ENCODE results near the gene MAPKAP1. TPM values are rescaled to one million over a fixed set of nuclear protein-coding genes. Genes with fewer than 3 reads are reported as not detected.
"Not testable (repeated sequence)": the region's sequence is repeated elsewhere in the genome, so short reads cannot be mapped to it uniquely, and the experiment has no call there.

Gene MAPKAP1
- total RNA-seq, 1 donor from 2014 or later = 49.6 TPM

DNA sequence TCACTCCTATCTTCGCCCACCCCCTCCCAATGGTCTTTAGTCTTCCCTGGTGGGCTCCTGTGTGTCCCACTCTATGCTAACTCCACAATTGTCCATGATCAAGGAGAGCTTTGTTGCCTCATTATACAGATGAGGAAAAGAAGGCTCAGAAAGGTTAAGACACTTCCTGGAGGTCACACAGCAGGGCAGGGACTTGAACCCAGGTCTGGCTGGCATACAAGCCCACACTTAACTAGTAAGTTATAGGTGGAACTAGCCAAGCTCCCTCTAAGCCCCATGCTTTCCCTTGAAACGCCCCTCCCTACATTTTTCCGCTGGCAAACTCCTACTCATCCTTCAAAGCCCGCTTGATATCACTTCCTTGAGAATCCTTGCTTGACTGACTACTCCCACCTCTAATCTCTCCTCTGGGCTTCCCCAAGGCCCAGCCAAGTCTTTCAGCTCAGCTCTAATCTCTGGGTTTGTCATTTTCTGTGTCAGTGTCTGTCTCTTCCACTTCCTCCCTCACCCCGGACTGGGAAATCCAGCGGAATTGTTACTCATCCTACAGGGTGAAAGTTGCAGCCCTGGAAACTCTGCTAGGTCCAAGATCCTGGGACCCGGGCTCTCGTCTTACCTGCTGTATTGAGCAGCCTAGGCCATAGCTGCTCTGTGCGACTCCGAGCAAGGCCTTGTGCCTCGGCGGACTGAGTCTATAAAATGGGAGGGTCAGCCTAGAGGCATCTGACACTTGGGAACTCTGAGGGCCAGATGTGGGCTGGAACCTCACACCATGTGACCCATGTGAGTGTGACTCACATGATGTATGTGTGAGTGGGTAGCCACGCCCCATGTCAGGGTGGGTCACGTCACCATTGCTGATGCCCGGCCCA is 300.8 kb downstream of the MAPKAP1 start:
- Histone ChIP-seq H3K4me1 (peaks cover 2 to 4% of the 10 kb centered on the region in 2 donors), H3K27me3 (peaks cover 5% of the 10 kb centered on the region), H3K9me3 (no peaks in the 10 kb centered on the region), H3K4me3 (no peak overlapping the region), H3K36me3 (no peaks in the 10 kb centered on the region), H3K27ac (no peak overlapping the region)
- intact Hi-C loops (cut with DNase I) = loop anchor here (10.0 kb wide), 1 partner anchor 1089 kb away; no protein-coding TSS in a partner anchor
- DNase-seq (ENCODE audit: low spot score in 2 of 2) = no peak
- TF ChIP-seq, protein P1, sequence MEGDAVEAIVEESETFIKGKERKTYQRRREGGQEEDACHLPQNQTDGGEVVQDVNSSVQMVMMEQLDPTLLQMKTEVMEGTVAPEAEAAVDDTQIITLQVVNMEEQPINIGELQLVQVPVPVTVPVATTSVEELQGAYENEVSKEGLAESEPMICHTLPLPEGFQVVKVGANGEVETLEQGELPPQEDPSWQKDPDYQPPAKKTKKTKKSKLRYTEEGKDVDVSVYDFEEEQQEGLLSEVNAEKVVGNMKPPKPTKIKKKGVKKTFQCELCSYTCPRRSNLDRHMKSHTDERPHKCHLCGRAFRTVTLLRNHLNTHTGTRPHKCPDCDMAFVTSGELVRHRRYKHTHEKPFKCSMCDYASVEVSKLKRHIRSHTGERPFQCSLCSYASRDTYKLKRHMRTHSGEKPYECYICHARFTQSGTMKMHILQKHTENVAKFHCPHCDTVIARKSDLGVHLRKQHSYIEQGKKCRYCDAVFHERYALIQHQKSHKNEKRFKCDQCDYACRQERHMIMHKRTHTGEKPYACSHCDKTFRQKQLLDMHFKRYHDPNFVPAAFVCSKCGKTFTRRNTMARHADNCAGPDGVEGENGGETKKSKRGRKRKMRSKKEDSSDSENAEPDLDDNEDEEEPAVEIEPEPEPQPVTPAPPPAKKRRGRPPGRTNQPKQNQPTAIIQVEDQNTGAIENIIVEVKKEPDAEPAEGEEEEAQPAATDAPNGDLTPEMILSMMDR (IDR thresholded peaks at IDR 0.05) = no peak

GRCh38 chr9:125404733-125405132 is 302.3 kb downstream of the MAPKAP1 start:
- no peaks in the 10 kb centered on the region for H3K36me3 ChIP-seq
- peaks cover 5% of the 10 kb centered on the region for H3K27me3 ChIP-seq
- no peak for DNase-seq (ENCODE audit: low spot score in 2 of 2)
- H3K27ac ChIP-seq = no peak overlapping the region
- intact Hi-C loops (cut with DNase I) = loop anchor here (10.0 kb wide), 1 partner anchor 1090 kb away; no protein-coding TSS in a partner anchor
- H3K4me1 ChIP-seq = peaks cover 2 to 4% of the 10 kb centered on the region in 2 donors
- no peak overlapping the region for H3K4me3 ChIP-seq
- no peaks in the 10 kb centered on the region for H3K9me3 ChIP-seq
- TF ChIP-seq, protein P1 (IDR thresholded peaks at IDR 0.05) = no peak

GRCh38 chr9:125400725-125401716 is 306.0 kb downstream of the MAPKAP1 start:
- no peak overlapping the region for H3K4me3 ChIP-seq
- no peaks in the 10 kb centered on the region for H3K27me3 ChIP-seq
- DNase-seq (ENCODE audit: low spot score in 2 of 2) = no peak
- no peak overlapping the region for H3K27ac ChIP-seq
- H3K4me1 ChIP-seq = no peaks in the 10 kb centered on the region
- TF ChIP-seq, protein P1 (IDR thresholded peaks at IDR 0.05) = no peak
- no peaks in the 10 kb centered on the region for H3K36me3 ChIP-seq
- intact Hi-C loops (cut with DNase I) = loop anchor here (10.0 kb wide), 1 partner anchor 1094 kb away; no protein-coding TSS in a partner anchor
- no peaks in the 10 kb centered on the region for H3K9me3 ChIP-seq

GRCh38 chr9:125400232-125400631 is 306.8 kb downstream of the MAPKAP1 start:
- not testable (repeated sequence) for H3K4me1 ChIP-seq; DNase-seq (ENCODE audit: low spot score in 2 of 2); H3K27me3 ChIP-seq; H3K36me3 ChIP-seq; H3K4me3 ChIP-seq; H3K27ac ChIP-seq; H3K9me3 ChIP-seq
- intact Hi-C loops (cut with DNase I) = loop anchor here (10.0 kb wide), 1 partner anchor 1095 kb away; no protein-coding TSS in a partner anchor

GRCh38 chr9:125399666-125400065 is 307.3 kb downstream of the MAPKAP1 start:
- intact Hi-C loops (cut with DNase I) = loop anchor here (10.0 kb wide), 1 partner anchor 1095 kb away; no protein-coding TSS in a partner anchor
- Histone ChIP-seq H3K4me3 (no peak overlapping the region), H3K27me3 (no peaks in the 10 kb centered on the region), H3K4me1 (no peaks in the 10 kb centered on the region), H3K36me3 (no peaks in the 10 kb centered on the region), H3K27ac (no peak overlapping the region), H3K9me3 (no peaks in the 10 kb centered on the region)
- no peak for DNase-seq (ENCODE audit: low spot score in 2 of 2)
- TF ChIP-seq, protein P1 (IDR thresholded peaks at IDR 0.05) = no peak

All from ascending aorta (tissue), 2 donors.